GM19438 (cell line): ENCODE data around the gene TBC1D19.
"Not testable (repeated sequence)": the region's sequence is repeated elsewhere in the genome, so short reads cannot be mapped to it uniquely, and the experiment has no call there.

Experiments
- ATAC-seq: cut with Tn5 transposase; IDR thresholded peaks from one replicate; pipeline ENCODE4 v1.9.1; 2021; ENCODE audit warnings: low read depth; ENCODE audit not compliant: unreplicated experiment

TBC1D19 gene

DNA sequence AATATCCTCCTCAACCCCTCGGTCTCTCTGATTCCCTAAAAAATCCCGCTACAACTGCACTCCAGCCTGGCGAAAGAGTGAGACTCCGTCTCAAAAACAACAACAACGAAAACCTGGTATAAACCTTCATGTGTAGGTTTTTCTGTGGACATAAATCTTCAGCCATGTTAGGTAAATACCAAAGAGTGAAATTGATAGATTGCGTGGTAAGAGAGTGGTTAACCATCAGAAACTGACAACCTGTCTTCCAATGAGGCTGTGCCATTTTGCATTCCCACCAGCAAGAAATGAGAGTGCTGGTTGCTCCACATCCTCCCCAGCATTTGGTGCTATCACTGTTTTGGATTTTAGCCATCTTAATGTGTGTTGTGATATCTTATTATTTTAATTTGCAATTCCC is 10.9 kb downstream of the TBC1D19 start:
- ATAC-seq = no peak

DNA sequence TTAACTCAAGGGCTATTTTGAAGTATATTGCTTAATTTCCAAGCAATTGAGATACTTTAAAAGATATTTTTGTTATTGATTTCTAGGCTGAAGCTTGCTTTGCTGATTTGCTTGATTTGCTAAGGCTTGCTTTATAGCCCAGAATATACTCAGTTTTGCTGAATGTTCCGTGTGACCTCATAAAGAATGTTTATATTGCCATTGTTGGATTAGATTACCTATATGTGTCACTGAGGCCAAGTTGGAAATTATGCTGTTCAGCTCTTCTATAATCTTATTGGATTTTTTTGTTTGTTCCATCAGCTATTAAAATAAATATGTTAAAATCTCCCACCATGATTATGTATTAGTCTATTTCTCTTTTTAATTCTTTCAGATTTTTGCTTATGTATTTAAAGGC is 13.0 kb downstream of the TBC1D19 start:
- no peak for ATAC-seq

DNA sequence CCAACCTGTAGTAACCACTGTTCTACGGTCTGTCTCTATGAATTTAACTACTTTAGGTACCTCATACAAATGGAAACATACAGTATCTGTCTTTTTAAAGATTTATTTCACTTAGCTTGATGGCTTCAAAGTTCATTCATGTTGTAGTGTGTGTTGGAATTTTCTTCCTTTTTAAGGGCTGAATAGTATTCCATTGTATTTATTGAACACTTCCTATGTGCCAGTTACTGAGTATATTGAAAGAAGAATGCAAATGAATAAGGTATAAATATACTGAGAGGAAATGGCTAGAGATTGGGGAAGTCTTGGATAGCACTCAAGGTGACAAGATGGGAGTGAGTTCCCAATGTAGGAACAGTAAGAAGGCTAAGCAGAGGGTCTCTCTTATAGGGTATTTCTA is 17.3 kb downstream of the TBC1D19 start:
- no peak for ATAC-seq

GRCh38 chr4:26607776-26608175 is 23.9 kb downstream of the TBC1D19 start:
- no peak for ATAC-seq

GRCh38 chr4:26609391-26609790 is 25.5 kb downstream of the TBC1D19 start:
- ATAC-seq = no peak

GRCh38 chr4:26609868-26610267 is 26.0 kb downstream of the TBC1D19 start:
- no peak for ATAC-seq

- ATAC-seq = no peak
Measured at GRCh38 chr4:26611372-26611771, 27.5 kb downstream of the TBC1D19 start.

GRCh38 chr4:26611885-26612284 is 28.0 kb downstream of the TBC1D19 start:
- no peak for ATAC-seq

DNA sequence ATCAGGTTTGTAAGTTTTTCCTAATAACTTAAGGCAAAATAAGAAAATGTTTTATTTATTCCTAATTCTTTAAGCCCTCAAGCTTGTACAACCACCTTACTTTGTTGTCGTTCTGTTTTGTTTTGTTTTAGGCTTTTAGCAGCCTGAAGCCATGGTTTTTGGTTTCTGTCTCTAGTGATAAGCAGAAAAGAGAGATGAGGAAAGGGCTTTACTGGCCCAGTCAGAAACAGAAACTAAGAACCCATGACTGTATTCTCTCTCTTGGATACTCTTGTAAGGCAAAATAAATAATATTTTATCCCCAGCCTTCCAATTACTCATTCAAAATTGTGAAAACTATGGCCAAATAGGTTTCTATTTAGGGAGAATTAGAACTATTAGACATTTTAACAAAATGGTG is 29.4 kb downstream of the TBC1D19 start:
- no peak for ATAC-seq

DNA sequence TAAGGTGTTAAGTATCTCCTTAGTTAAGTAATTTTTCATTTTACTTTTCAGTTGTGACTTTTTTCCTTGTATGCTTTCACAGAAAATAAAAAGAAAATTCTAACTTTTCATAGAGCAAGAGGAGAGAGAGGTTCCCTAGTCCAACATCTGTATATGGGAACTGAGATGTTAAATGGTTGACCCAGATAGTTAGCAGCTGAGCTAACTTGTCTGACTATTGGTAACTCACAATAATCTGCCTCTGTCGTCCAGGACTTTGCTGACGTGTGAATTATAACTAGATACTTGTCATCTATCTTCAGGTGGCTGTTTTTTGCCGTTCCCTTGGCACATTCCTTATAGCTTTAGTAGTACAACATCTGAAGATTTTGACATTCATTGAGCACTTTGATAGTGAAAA is 29.9 kb downstream of the TBC1D19 start:
- ATAC-seq = no peak

DNA sequence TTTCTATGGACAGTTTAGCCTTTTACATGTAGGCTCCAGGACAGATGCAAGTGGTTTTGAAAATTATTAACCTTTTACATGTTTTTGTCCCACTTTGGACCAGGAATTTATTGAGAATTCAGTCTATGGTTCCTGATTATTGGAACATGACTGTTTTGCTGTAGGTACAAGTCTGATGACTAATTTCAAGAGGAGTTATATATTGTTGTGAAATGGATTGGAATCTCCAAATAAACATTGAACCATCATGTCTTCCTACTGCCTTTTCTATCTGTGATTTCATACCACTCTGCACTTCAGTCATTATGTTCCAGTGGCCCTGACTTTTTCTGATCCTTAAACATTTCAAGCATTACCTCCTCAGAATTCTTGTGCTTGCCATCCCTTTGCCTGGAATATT is 35.9 kb downstream of the TBC1D19 start:
- no peak for ATAC-seq

DNA sequence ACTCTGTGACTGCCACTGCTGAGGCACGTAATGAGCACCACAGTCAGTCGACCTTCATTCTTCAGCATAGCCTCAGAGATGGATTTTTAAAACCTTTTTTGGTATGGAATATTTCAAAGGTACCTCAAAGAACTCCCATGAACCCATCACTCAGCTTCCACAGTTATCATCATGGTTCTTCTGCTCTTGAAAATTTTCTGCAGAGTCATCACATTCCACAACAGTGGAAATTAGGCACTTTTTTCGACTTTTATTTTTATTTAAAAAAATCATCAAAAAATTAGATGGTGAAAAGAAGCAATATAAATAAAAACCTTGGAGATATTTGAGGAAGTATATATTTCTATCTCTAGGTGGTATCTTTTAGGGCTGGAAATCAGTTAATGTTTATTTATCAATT is 37.5 kb downstream of the TBC1D19 start:
- no peak for ATAC-seq

DNA sequence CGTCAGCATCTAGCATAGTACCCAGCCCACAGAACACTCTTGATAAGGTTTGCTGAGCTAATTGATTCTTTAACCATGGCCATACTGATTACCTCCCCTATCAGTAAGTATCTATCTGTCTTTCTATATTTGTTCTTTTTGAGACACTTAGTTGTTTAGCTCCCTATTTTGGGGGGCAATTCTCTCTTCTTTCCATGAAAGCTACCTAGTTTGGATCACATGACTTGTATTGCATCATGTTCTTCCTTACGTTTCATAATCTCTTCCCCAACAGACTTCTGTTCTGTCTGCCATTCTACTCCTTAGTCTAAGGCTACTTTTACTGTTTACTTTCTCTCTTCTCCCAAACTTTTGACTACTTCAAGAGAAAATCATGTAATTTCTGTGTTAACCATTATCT is 39.0 kb downstream of the TBC1D19 start:
- no peak for ATAC-seq

DNA sequence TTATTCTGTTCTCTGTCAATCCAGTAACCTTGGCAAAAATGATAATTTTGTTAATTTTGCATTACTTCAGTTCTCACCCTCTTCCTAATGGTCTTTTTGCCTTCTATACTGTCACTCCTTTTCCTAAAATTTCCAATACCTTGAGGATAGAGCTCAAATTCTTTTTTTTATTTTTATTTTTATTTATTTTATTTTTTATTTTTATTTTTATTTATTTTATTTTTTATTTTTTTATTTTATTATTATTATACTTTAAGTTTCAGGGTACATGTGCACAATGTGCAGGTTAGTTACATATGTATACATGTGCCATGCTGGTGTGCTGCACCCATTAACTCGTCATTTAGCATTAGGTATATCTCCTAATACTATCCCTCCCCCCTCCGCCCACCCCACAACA is 42.8 kb downstream of the TBC1D19 start:
- not testable (repeated sequence) for ATAC-seq

- ATAC-seq = no peak
Measured at GRCh38 chr4:26632916-26633315, 49.0 kb downstream of the TBC1D19 start.

- no peak for ATAC-seq
Measured at GRCh38 chr4:26634237-26634636, 50.4 kb downstream of the TBC1D19 start.

- ATAC-seq = no peak
Measured at GRCh38 chr4:26636458-26636857, 52.6 kb downstream of the TBC1D19 start.

GRCh38 chr4:26640639-26641038 is 56.8 kb downstream of the TBC1D19 start:
- ATAC-seq = not testable (repeated sequence)

DNA sequence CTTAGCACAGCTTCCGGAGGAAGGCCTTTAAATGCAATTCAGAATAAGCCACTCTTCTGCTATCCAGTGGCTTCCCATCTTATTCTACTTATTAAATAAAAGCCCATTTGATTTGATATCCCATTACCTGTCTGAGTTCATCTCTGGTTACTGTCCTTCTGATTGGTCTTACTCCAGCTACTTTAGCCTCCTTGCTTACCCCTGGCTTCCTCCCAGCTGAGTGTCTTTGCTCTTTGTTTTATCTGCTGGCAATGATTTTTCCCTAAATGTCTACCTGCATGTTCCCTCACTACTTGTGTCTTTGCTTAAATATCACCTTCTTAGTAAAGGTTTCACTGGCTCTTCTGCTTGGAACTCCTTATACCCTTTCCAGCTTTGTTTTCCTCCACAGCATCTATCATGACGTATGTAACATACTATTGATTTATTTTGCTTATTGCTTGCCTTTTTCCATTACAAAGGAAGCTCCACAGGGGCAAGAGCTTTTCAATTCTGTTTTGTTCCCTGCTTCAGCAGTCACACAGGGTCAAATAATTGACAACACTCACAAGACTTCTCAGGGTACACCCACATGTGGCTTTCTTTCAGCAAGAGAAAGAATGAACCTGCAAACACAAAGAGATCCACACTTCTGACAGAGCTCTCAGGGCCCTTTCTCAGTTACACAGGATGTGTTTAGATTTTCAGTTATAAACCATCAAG is 63.8 kb downstream of the TBC1D19 start:
- no peak for ATAC-seq

DNA sequence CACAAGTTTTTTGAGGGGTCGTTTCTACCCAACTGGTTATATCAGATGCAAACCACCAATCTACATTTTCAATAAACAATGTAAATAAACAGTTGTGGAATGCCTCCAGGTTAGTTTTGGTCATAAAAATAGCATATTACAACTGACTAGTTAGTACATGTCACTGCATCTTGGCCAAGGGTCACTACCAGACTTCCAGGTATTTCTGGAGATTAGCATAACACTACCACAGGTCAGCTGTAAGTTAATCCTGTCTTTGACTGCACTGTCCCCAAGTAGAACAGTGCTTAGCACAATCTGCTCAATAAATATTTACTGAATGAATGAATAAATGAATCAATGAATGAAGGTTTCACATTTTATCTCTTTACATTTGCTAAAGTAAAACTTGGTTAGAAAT is 64.4 kb downstream of the TBC1D19 start:
- ATAC-seq = no peak

- no peak for ATAC-seq
Measured at GRCh38 chr4:26660261-26660660, 76.4 kb downstream of the TBC1D19 start.

- no peak for ATAC-seq
Measured at GRCh38 chr4:26663888-26664287, 80.0 kb downstream of the TBC1D19 start.
